Measurements from ENCODE around the gene TRPM3. TPM values are rescaled to one million over a fixed set of nuclear protein-coding genes. Genes with fewer than 3 reads are reported as not detected.

Gene TRPM3
- total RNA-seq, 1 donor from 2014 or later, result 0.35 TPM

GRCh38 chr9:70499621-70500020 lies 621.8 kb downstream of the TRPM3 start:
- intact Hi-C loops (cut with DNase I), result no loop called here
- TF ChIP-seq, protein P1, sequence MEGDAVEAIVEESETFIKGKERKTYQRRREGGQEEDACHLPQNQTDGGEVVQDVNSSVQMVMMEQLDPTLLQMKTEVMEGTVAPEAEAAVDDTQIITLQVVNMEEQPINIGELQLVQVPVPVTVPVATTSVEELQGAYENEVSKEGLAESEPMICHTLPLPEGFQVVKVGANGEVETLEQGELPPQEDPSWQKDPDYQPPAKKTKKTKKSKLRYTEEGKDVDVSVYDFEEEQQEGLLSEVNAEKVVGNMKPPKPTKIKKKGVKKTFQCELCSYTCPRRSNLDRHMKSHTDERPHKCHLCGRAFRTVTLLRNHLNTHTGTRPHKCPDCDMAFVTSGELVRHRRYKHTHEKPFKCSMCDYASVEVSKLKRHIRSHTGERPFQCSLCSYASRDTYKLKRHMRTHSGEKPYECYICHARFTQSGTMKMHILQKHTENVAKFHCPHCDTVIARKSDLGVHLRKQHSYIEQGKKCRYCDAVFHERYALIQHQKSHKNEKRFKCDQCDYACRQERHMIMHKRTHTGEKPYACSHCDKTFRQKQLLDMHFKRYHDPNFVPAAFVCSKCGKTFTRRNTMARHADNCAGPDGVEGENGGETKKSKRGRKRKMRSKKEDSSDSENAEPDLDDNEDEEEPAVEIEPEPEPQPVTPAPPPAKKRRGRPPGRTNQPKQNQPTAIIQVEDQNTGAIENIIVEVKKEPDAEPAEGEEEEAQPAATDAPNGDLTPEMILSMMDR (IDR thresholded peaks at IDR 0.05), result no peak
- Histone ChIP-seq H3K36me3 (no peaks in the 10 kb centered on the region), H3K27me3 (no peaks in the 10 kb centered on the region), H3K27ac (no peak overlapping the region), H3K4me3 (no peak overlapping the region), H3K9me3 (no peaks in the 10 kb centered on the region), H3K4me1 (peaks cover under 1% of the 10 kb centered on the region)
- ATAC-seq, result no peak
- DNase-seq, result no peak

DNA sequence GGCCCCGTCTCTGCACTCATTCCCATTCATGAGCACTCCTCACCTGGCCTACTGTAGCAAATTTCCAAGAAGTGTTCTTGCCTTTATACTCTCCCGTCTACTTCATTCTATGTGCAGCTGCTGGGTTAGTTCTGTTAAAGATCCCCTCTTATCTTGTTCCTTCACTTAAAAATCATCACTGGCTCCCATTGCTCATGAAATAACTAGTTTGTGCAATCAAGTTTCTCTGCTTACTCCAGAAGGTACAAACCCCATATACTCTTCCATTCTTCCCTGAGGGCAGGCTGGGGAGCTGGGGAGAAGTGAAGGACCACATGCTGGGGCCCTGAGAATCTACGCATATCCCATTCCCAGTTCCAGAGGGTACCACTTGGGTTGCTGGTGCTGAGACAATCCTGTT lies 622.6 kb downstream of the TRPM3 start:
- Histone ChIP-seq H3K4me1 (peaks cover 1% of the 10 kb centered on the region), H3K4me3 (no peak overlapping the region)

DNA sequence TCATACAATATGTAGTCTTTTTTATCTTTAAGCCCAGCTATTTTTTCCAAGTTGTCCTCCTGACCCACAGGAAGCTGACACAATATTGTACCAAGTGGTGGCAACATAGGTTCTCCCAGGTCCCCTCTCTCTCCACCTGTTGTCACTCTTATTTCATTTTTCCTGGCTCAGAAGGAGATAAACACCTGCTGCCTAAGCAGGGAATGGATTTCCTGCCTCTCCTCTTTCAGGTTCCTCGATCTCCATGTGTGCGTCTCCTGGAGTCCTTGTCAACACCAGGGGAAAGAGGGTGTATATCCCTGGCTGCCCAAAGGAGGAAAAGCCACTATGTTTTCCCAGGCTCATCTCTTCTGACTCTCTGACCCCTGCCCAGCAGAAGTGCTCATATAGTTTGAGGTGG lies 625.2 kb downstream of the TRPM3 start:
- TF ChIP-seq, protein P1 (IDR thresholded peaks at IDR 0.05), result no peak
- no peaks in the 10 kb centered on the region for H3K9me3 ChIP-seq
- H3K4me3 ChIP-seq, result no peak overlapping the region
- no peaks in the 10 kb centered on the region for H3K36me3 ChIP-seq
- DNase-seq (no peak), ATAC-seq (no peak)
- peaks cover 23% of the 10 kb centered on the region for H3K4me1 ChIP-seq
- H3K27ac ChIP-seq, result no peak overlapping the region
- H3K27me3 ChIP-seq, result no peaks in the 10 kb centered on the region
- intact Hi-C loops (cut with DNase I), result no loop called here

More for the DNA sequence above, 622.6 kb downstream of the TRPM3 start:
- intact Hi-C loops (cut with DNase I), result no loop called here
- no peaks in the 10 kb centered on the region for H3K36me3 ChIP-seq
- H3K27ac ChIP-seq, result no peak overlapping the region
- DNase-seq (no peak), ATAC-seq (no peak)
- no peaks in the 10 kb centered on the region for H3K9me3 ChIP-seq
- TF ChIP-seq, protein P1 (IDR thresholded peaks at IDR 0.05), result no peak
- no peaks in the 10 kb centered on the region for H3K27me3 ChIP-seq

GRCh38 chr9:70495514-70495913 lies 625.9 kb downstream of the TRPM3 start:
- Histone ChIP-seq H3K4me3 (no peak overlapping the region), H3K9me3 (no peaks in the 10 kb centered on the region), H3K36me3 (no peaks in the 10 kb centered on the region), H3K4me1 (peaks cover 23% of the 10 kb centered on the region), H3K27ac (no peak overlapping the region), H3K27me3 (no peaks in the 10 kb centered on the region)
- DNase-seq, result no peak
- intact Hi-C loops (cut with DNase I), result no loop called here
- peak; percentile 27 for ATAC-seq
- TF ChIP-seq, protein P1 (IDR thresholded peaks at IDR 0.05), result no peak

GRCh38 chr9:70494221-70494620 lies 627.2 kb downstream of the TRPM3 start:
- peak; percentile 36 for ATAC-seq
- intact Hi-C loops (cut with DNase I), result no loop called here
- no peaks in the 10 kb centered on the region for H3K9me3 ChIP-seq
- H3K27me3 ChIP-seq, result no peaks in the 10 kb centered on the region
- no peak overlapping the region for H3K4me3 ChIP-seq
- TF ChIP-seq, protein P1 (IDR thresholded peaks at IDR 0.05), result no peak
- peaks cover 24% of the 10 kb centered on the region for H3K4me1 ChIP-seq
- no peaks in the 10 kb centered on the region for H3K36me3 ChIP-seq
- no peak for DNase-seq
- no peak overlapping the region for H3K27ac ChIP-seq

DNA sequence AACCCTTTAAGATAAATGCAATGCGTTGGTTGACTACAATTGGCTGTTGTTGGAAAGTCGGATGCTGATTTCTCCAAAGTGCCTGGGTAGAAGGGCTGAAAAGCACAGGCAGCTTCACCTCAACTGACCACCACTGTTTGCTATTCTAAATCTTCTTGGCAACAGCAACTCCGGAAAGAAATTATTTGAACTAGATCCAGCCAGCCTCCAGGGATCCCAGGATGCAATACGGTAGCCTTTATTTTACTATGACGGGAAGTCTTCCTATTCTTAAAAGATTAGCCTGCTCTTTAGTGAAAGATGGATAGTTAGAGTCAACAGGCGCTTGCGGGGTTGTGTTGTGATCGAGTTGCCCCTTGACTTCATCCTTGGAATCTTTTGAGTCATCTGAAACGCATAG lies 628.4 kb downstream of the TRPM3 start:
- TF ChIP-seq, protein P1 (IDR thresholded peaks at IDR 0.05), result no peak
- Histone ChIP-seq H3K4me3 (no peak overlapping the region), H3K36me3 (no peaks in the 10 kb centered on the region), H3K4me1 (peaks cover 31% of the 10 kb centered on the region), H3K27ac (no peak overlapping the region), H3K9me3 (no peaks in the 10 kb centered on the region), H3K27me3 (no peaks in the 10 kb centered on the region)
- DNase-seq (no peak), ATAC-seq (no peak)
- intact Hi-C loops (cut with DNase I), result no loop called here

Data from upper lobe of right lung (tissue), 1 donor.